ENCODE results near the gene PLK4.
"Not testable (repeated sequence)": the region's sequence is repeated elsewhere in the genome, so short reads cannot be mapped to it uniquely, and the experiment has no call there.

PLK4 gene

DNA sequence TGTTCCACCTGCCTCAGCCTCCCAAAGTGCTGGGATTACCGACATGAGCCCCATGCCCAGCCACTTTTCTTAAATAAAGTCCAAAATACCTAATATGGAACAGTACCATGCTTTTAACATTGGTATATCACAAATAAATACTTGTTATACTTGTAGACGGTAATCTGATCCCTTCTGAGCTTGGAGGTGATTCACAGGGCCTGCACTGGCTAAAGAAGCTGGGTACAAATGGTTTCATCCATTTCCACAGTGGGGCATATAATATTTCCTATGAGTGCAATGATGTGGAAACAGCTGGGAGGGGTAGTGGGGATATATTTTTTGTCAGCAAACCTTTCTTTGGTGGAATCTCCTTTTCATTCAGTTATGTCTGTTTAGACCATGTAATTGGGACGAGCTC is 35.8 kb downstream of the PLK4 start:
- DNase-seq (ENCODE audit: low read depth), result no peak

DNA sequence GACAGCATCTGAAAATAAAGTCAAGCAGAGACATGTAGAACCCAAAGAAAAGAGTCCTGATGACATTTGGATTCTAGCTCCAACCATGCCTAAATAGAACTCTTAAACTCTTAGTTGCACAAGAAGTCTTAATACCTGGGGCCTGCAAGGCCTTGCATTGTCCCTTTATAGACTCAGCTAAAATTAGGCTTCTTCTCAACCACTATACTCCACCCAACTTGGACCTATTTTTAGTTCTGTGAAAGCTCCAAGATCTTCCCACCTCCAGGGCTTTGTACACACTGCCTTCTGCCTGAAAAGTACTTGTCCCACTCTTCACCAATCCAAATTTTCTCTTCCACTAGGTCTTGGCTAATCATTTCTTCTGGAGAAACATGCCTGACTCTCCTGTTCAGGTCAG is 36.5 kb downstream of the PLK4 start:
- DNase-seq (ENCODE audit: low read depth), result no peak

DNA sequence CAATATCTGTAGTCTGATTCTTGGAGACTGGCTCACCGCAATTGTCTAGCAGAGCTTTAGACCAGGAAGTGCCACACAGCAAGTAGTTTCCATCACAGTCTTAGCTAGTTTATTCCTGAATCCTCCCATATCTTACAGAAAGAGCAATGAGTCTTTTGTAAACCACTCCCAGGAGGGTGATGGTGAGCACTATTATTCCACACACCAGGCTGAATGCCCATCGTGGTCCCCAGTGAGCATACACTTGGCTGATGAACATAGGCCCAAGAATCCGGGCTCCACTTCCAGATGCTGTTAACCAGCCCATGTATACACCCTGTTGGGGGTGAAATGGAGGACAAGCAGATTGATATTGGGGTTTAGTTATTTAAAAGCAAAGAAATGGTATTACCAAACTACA is 39.8 kb downstream of the PLK4 start:
- no peak for DNase-seq (ENCODE audit: low read depth)

DNA sequence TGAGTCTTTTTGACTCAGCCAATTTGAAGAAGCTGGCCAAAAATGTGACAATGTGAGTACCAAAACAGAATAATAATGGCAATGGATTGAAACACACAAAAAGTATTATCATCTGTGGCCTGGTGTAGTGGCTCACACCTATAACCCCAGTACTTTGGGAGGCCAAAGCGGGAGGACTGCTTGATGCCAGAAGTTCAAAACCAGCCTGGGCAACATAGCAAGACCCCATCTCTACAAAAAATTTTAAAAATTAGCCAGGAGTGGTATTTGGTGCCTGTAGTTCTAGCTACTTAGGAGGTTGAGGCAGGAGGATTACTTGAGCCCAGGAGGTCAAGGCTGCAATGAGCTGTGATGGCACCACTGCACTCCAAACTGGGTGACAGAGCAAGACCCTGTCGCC is 41.5 kb downstream of the PLK4 start:
- no peak for DNase-seq (ENCODE audit: low read depth)

GRCh38 chr4:127925720-127926119 is 45.0 kb downstream of the PLK4 start:
- DNase-seq (ENCODE audit: low read depth), result not testable (repeated sequence)

GRCh38 chr4:127930175-127930574 is 49.5 kb downstream of the PLK4 start:
- no peak for DNase-seq (ENCODE audit: low read depth)

- DNase-seq (ENCODE audit: low read depth), result not testable (repeated sequence)
Measured at GRCh38 chr4:127931836-127932235, 51.1 kb downstream of the PLK4 start.

DNA sequence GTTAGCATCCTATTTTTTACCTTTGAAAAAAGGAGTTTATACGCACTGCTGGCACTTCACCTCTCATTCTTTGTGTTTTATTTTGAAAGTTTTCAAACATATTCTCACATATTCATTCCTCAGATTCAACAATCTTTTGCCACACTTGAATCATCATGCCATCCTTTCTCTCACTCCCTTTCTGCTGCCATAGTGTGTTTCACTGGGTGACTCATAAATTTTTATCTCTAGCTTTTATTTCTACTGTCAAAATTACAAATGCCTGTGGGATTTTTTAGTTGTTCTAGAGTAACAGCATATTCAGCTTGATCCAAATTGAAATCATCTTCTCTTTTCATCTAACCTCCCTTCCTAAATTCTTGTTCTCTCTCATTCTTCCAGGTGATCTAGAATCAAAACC is 56.3 kb downstream of the PLK4 start:
- no peak for DNase-seq (ENCODE audit: low read depth)

All from stimulated activated CD8-positive, alpha-beta memory T cell treated with anti-CD3 and anti-CD28 coated beads, Interleukin-7, amount 100 ng/mL, for 24 hours (primary cell).